Ascending aorta (tissue), 2 donors: ENCODE data around the gene COPS6. TPM values are rescaled to one million over a fixed set of nuclear protein-coding genes. Genes with fewer than 3 reads are reported as not detected.

Source experiments
- DNase-seq, 2 donors: peaks; one replicate each; pipeline ENCODE4 v3.0.0-alpha.2; 2019; ENCODE audit warnings: low spot score in 2 of 2
- H3K27ac ChIP-seq, 2 donors: fragments of 200-600 bp; sonication (generic); one replicate each; pipeline ENCODE4 v1.5.1; 2016 to 2017; ENCODE audit warnings: mild to moderate bottlenecking in 1 of 2
- H3K27me3 ChIP-seq: fragments of 200-600 bp; sonication (generic); one replicate; pipeline ENCODE4 v1.5.1; 2017
- H3K36me3 ChIP-seq, 2 donors: fragments of 200-600 bp; sonication (generic); one replicate each; pipeline ENCODE4 v1.5.1; 2016
- H3K4me1 ChIP-seq, 2 donors: fragments of 200-600 bp; sonication (generic); one replicate each; pipeline ENCODE4 v1.5.1; 2016 to 2017; ENCODE audit warnings: mild to moderate bottlenecking in 1 of 2
- H3K4me3 ChIP-seq, 2 donors: fragments of 200-600 bp; sonication (generic); one replicate each; pipeline ENCODE4 v1.5.1; 2016 to 2017; ENCODE audit warnings: mild to moderate bottlenecking in 1 of 2
- H3K9me3 ChIP-seq, 2 donors: fragments of 200-600 bp; sonication (generic); one replicate each; pipeline ENCODE4 v1.5.1; 2016
- CTCF ChIP-seq, 3 experiments: fragments of 200-600 bp in 2 of 3; fragments of 450-650 bp in 1 of 3; sonication (generic) in 2 of 3; IDR thresholded peaks; one replicate each; pipeline ENCODE4 v1.5.1; 2016 to 2019; ENCODE audit warnings: antibody characterized with exemption in 3 of 3, mild to moderate bottlenecking in 1 of 3, moderate library complexity in 1 of 3
- intact Hi-C: fragments of 100-400 bp; cut with DNase I; formaldehyde crosslinking; loops from one replicate; pipeline ENCODE4 v1.15.1; 2023
- total RNA-seq: library from RNA; depleted of rRNA; stranded (reverse); fragments of >200 nt; gene quantifications from one replicate; pipeline ENCODE4 v1.1.0, GENCODE V29; 2016

COPS6 gene
- total RNA-seq, 1 donor from 2014 or later = 18.1 TPM

GRCh38 chr7:100120733-100121036 lies 31.9 kb downstream of the COPS6 start:
- Histone ChIP-seq H3K36me3 (no peaks in the 10 kb centered on the region), H3K4me1 (peaks cover 0 to 9% of the 10 kb centered on the region in 2 donors), H3K27me3 (no peaks in the 10 kb centered on the region), H3K9me3 (no peaks in the 10 kb centered on the region), H3K4me3 (peak overlapping the region; percentile 70 to 84), H3K27ac (peak overlapping the region; percentile 86 to 93)
- DNase-seq = no peak
- intact Hi-C loops = loop anchor here (10.0 kb wide), 1 partner anchor 304 kb away; the partner anchor contains the start of genes MEPCE and ZCWPW1
- TF ChIP-seq CTCF (IDR thresholded peaks at IDR 0.05) = no peak

GRCh38 chr7:100122067-100122466 lies 33.3 kb downstream of the COPS6 start:
- no peaks in the 10 kb centered on the region for H3K36me3 ChIP-seq
- peaks cover 0 to 16% of the 10 kb centered on the region in 2 donors for H3K4me1 ChIP-seq
- intact Hi-C loops = loop anchor here (10.0 kb wide), 1 partner anchor 303 kb away; the partner anchor contains the start of genes MEPCE and ZCWPW1
- DNase-seq = no peak
- TF ChIP-seq CTCF (IDR thresholded peaks at IDR 0.05) = no peak
- no peaks in the 10 kb centered on the region for H3K27me3 ChIP-seq
- H3K4me3 ChIP-seq = no peak overlapping the region
- H3K9me3 ChIP-seq = no peaks in the 10 kb centered on the region
- no peak overlapping the region for H3K27ac ChIP-seq

GRCh38 chr7:100122568-100122967 lies 33.8 kb downstream of the COPS6 start:
- H3K9me3 ChIP-seq = no peaks in the 10 kb centered on the region
- intact Hi-C loops = loop anchor here (10.0 kb wide), 1 partner anchor 302 kb away; the partner anchor contains the start of genes MEPCE and ZCWPW1
- no peak for TF ChIP-seq CTCF (IDR thresholded peaks at IDR 0.05)
- no peaks in the 10 kb centered on the region for H3K27me3 ChIP-seq
- H3K36me3 ChIP-seq = no peaks in the 10 kb centered on the region
- DNase-seq = no peak
- no peak overlapping the region for H3K4me3 ChIP-seq
- H3K4me1 ChIP-seq = peaks cover 0 to 16% of the 10 kb centered on the region in 2 donors
- H3K27ac ChIP-seq = no peak overlapping the region

- H3K4me3 ChIP-seq = no peak overlapping the region
- no peak for DNase-seq
- intact Hi-C loops = loop anchor here (10.0 kb wide), 1 partner anchor 300 kb away; the partner anchor contains the start of genes MEPCE and ZCWPW1
- no peaks in the 10 kb centered on the region for H3K9me3 ChIP-seq
- H3K4me1 ChIP-seq = peaks cover 0 to 20% of the 10 kb centered on the region in 2 donors
- TF ChIP-seq CTCF (IDR thresholded peaks at IDR 0.05) = no peak
- H3K27ac ChIP-seq = no peak overlapping the region
- no peaks in the 10 kb centered on the region for H3K27me3 ChIP-seq
- H3K36me3 ChIP-seq = no peaks in the 10 kb centered on the region
These were observed 35.8 kb downstream of the COPS6 start for GRCh38 chr7:100124301-100125230.

- H3K36me3 ChIP-seq = no peaks in the 10 kb centered on the region
- TF ChIP-seq CTCF (IDR thresholded peaks at IDR 0.05) = no peak
- peak overlapping the region; percentile 87 to 98 for H3K27ac ChIP-seq
- no peak for DNase-seq
- intact Hi-C loops = loop anchor here (2.0 to 10.0 kb wide), 2 partner anchors 22 to 298 kb away; partner anchors contain the start of genes LAMTOR4, MEPCE and ZCWPW1
- H3K9me3 ChIP-seq = no peaks in the 10 kb centered on the region
- peak overlapping the region; percentile 79 to 99 for H3K4me3 ChIP-seq
- H3K27me3 ChIP-seq = no peaks in the 10 kb centered on the region
- peaks cover 0 to 14% of the 10 kb centered on the region in 2 donors for H3K4me1 ChIP-seq
These were observed 37.6 kb downstream of the COPS6 start for GRCh38 chr7:100126239-100126930.
